Stimulated activated CD8-positive, alpha-beta memory T cell treated with anti-CD3 and anti-CD28 coated beads, Interleukin-7, amount 100 ng/mL, for 48 hours (primary cell): Measurements from ENCODE around the gene WWC2.
"Not testable (repeated sequence)": the region's sequence is repeated elsewhere in the genome, so short reads cannot be mapped to it uniquely, and the experiment has no call there.

Experiments used
- DNase-seq, 2 donors: peaks; one replicate each; pipeline ENCODE4 v3.0.0-alpha.2; 2020; ENCODE audit warnings: low read depth in 1 of 2; ENCODE audit errors: extremely low read depth in 1 of 2

The WWC2 gene

DNA sequence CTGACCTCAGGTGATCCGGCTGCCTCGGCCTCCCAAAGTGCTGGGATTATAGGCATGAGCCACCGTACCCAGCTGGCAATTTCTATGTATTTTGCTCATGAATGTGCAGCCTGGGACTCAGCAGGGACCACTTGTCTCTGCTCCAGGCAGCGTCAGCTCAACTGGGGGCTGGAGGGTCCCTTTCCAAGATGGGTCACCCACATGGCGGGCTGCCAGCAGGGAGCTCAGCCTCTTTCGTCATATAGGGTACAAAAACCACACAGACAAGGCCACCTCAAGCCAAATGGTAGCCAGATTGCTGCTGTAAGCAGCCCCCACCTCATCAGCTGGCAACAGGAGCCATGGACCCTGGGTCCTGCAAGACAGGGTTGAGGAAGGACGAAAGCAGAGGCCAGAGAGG, 225.6 kb downstream of the WWC2 start:
- DNase-seq, result no peak

GRCh38 chr4:183326387-183326786, 227.3 kb downstream of the WWC2 start:
- DNase-seq, result not testable (repeated sequence)

- DNase-seq, result no peak
Observed at GRCh38 chr4:183326853-183327252, 227.8 kb downstream of the WWC2 start.

- DNase-seq, result no peak
Observed at GRCh38 chr4:183327827-183328226, 228.8 kb downstream of the WWC2 start.

DNA sequence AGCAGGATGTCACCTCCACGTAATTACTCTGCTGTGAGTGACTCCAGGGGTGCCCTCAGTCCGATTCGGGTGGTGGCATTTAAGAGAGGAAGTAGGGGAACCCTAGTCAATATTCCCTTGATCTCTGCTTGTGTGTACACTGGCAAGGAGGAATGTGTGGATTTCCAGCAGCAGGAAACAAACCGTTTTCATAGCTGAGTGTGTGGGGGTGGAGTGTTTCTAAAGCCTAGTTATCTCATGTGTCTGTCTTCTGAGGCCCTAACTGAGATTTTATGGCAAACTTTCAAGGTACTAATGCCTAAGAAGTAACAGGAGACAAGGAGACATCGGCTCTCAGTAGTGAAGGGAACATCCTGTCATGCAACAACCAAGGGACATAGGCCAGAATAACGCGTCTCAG, 229.8 kb downstream of the WWC2 start:
- DNase-seq, result no peak

DNA sequence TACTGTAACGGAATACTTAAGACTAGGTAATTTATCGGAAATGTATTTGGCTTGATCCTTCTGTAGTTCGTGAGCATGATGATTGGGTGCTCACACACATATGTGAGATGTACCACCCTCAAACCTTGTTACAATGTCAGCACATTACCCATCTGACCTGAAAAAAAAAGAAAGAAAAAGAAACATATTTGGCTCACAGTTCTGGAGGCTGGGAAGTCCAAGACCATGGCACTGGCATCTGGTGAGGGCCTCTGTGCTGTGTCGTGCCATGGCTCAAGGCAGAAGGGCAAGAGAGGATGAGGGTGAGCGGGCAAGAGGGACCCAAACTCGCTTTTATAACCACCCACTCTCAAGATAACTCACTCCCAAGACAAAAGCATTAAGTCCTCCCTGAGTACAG, 230.2 kb downstream of the WWC2 start:
- DNase-seq, result no peak

DNA sequence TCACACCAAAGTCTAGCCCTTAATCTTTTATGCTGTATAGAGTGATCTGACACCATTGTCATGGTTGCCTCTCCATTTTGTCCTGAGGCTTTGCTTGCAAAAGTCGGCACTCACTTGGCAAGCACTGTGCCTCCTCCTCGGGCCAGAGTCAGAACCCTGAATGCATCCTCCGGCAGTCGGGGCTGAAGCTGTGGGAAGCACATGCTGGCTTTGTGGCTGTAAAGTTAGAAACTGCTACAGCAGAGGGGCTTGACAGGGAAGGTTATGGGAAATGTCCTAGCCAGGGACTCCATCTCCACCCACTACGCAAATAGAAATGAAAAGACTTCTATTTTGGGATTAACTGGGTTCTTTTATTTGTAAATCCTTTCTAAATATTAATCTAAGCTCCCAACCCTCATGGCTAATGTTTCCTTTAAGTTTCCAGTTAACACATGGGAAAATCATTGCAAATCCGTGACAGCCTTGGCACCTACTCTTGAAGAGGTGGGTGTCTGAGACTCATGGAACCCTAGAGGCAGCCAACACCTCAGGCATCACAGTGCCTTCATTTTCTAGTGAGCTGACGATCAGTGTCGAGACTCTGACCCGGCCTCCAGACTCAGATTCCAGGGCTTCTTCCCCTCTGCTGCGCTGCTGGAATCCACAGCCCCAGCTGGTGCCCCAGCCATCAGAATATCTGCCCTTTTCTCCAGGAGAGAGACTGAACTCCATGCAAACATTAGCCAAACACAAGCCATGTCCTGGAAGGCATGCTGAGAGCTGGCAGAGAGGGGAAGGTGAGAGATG, 231.1 kb downstream of the WWC2 start:
- DNase-seq, result no peak

DNA sequence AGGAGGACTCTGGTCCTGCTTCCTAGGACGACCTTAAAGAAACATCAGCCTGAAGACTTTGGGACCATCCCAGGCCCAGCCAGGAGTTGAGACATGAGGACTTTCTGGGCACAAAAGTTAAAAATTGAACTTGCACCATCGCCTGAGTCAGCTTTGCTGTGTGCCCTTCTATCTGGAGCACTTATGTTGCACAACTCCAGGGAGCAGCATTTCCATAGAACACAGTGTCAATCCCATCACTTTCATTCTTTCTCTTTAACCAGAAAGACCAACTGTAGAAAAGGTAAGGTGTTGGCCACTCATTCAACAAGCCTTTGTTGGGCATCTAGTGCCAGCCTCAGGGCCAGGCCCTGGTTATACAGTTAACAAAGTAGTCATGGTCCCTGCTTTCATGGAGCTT, 231.8 kb downstream of the WWC2 start:
- DNase-seq, result no peak

DNA sequence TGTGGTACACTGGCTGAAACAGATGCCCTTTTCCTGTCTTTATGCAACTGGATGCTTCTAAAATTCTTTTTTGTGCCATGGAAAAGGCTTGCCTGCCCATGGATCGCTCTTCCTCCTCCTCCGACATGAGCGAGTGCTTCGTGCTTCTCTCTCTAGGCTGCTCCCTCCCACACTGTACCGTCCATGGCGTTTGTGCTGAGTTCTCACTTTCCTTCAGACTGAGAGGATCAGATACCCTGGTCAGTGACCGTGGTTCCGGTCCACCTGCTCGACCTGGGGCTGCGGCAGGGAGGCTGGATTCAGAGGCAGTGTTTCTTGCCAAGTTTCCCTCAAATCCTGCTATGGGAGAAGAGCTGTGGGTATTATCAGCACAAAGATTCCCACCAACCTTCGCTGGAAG, 233.4 kb downstream of the WWC2 start:
- DNase-seq, result no peak

DNA sequence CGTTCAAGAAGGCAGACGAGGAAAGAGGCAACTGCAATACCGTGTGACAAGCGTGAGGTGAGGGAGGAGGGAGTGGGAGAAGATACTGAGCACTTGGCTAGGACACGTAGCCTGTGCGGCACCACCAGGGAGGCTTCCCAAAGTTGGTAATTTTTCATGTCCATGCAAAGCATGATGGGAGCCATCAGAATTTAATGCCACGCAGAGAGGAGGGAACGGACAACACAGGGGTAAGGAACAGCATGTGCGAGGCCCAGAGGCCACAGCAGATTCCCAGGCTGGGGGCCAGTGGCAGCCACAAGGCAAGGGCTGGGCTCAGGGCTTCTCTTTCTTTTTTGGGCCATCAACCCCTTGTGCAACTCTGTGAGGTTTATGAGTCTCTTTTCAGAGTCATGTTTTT, 234.1 kb downstream of the WWC2 start:
- no peak for DNase-seq

DNA sequence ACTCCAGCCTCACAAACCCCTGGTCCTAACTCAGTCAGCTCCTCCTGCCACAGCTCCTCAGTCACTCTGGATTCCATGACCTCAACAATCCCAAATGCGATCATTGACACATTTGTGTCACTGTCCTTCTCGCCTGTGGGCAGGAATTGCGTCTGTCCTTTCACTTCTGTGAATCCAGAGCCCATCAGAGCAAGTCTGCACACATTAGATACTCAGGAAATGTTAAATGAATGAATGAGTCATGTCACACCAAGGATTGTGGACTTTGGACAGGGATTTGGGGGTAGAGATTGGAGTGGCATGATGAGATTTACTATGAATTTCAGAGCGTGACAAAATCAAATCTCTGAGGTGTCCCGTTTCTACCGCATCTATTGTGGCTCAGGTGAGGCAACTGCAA, 234.9 kb downstream of the WWC2 start:
- no peak for DNase-seq

GRCh38 chr4:183335369-183335940, 236.4 kb downstream of the WWC2 start:
- DNase-seq, result no peak

DNA sequence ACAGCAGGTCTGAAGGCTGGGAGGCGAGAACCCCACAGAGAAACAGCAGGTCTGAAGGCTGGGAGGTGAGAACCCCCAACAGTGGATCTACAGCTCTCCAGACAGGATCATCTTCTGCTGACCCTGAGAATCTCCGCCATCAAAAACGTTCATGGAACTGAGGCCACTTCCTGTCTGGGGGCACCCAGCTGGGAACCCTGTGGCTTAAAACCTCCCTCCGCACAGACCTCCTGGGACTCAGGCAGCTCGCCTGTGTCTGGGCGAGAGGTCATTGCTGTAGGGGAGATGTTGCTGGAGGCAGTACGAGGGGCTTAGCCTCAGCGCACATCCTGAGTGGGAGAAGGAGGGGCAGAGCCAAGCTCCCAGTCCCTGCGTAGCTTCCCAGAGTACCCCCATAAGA, 238.3 kb downstream of the WWC2 start:
- DNase-seq, result no peak

GRCh38 chr4:183337833-183338232, 238.8 kb downstream of the WWC2 start:
- no peak for DNase-seq

GRCh38 chr4:183342541-183343533, 243.8 kb downstream of the WWC2 start:
- DNase-seq, result no peak

- DNase-seq, result no peak
Observed at GRCh38 chr4:183343730-183344129, 244.7 kb downstream of the WWC2 start.

- no peak for DNase-seq
Observed at GRCh38 chr4:183344523-183345255, 245.6 kb downstream of the WWC2 start.

- DNase-seq, result no peak
Observed at GRCh38 chr4:183345261-183345660, 246.2 kb downstream of the WWC2 start.

DNA sequence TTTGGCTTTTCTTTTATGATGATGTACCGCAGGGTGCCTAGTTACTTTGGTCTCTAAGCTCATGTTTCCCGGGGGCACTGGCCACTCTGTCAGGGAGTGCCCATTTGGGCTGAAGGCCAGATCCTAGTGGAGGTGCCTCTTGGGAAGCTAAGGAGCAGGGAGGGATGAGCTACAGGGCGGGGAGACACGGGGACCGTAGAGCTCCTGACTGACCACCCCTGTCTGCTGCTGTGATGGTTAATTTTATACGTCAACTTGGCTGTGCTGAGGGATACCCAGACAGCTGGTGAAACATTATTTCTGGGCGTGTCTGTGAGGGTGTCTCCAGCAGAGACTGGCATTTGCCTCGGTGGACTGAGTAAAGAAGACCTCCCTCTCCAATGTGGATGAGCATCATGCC, 248.1 kb downstream of the WWC2 start:
- no peak for DNase-seq

GRCh38 chr4:183347566-183347965, 248.5 kb downstream of the WWC2 start:
- no peak for DNase-seq

GRCh38 chr4:183348136-183348535, 249.1 kb downstream of the WWC2 start:
- no peak for DNase-seq
